SIG-M5 treated with dmso at 0.1 percent for 504 hours (cell line): Measurements from ENCODE around the gene FPGT.
"Not testable (repeated sequence)": the region's sequence is repeated elsewhere in the genome, so short reads cannot be mapped to it uniquely, and the experiment has no call there.

Experiments
- DNase-seq: peaks from one replicate; lab custom pipeline; 2025; ENCODE audit not compliant: unreplicated experiment; lab: John Stamatoyannopoulos, UW

FPGT gene

DNA sequence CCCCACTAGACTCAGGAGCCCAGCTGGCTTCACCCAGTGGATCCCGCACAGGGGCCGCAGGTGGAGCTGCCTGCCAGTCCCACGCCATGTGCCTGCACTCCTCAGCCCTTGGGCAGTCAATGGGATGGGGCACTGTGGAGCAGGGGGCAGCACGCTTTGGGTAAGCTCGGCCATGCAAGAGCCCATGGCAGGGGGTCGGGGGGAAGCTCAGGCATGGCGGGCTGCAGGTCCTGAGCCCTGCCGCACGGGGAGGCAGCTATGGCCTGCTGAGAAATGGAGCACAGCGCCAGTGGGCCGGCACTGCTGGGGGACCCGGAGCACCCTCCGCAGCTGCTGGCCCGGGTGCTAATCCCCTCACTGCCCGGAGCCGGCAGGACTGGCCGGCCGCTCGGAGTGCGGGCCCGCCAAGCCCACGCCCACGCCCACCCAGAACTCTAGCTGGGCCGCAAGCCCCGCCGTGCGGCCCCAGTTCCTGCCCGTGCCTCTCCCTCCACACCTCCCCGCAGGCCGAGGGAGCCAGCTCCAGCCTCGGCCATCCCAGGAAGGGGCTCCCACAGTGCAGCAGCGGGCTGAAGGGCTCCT, 55.3 kb downstream of the FPGT start:
- not testable (repeated sequence) for DNase-seq
